ENCODE data around the gene ACTL6B.

Gene ACTL6B

DNA sequence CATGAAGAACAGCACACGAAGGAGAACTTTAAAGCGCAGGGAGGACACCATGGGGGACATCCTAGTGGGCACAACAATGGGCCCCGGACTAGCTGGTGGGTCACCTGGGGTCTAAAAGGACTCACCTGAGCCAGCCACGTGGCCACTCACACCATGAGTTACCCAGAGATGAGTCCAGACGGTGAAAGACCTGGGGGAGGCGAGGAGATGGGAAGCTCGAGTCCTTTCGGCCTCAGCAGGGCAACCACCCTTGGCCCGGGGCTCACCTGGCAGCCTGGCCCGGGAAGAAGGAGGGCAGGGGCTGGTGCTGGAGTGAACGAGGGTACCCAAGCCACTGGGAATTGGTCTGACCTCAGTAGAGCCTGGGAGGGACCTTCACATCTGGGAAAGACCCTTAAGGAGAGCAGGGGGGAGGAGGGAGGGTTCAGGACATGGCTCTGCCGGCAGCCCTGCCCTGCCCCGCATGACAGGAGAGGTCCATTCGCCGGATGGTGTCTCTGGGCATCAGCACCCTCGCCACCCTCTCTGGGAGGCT, 32.1 kb upstream of the ACTL6B start:
- H3K27me3 ChIP-seq (ENCODE audit: insufficient read depth, low read length, poor library complexity), result no peaks in the 10 kb centered on the region

DNA sequence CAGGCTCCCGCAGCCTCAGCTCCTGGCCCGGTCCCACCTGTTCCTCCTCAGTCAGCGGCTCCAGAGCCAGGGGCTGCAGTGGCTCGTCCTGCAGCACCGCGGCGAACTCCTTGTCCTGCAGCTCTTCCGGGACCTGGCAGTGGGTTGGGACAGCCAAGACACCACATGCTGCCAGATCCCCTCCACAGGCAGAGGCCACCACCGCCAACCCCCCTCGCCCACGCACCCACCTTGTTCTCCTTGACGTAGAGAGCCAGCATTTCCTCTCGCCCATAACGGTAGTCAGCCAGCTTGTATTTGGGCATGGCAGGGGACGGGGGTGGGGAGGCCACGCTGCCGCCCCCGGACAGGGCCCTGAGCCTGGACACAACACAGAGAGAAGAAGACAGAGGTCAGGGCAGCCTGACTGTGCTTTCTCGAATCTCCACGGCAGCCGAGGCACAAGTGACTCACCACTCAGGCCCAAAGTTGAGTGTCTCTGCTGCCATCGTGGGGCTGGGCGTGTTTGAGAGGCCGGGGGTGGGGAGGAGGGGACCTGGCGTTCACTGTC, 31.6 kb upstream of the ACTL6B start:
- no peak overlapping the region for H3K4ac ChIP-seq (ENCODE audit: low read depth, low read length)
- H2AK5ac ChIP-seq (ENCODE audit: low read length), result no peak overlapping the region
- H4K8ac ChIP-seq (ENCODE audit: low read depth, low read length), result no peak overlapping the region
- H3K27ac ChIP-seq (ENCODE audit: low read depth, low read length), result no peak overlapping the region
- no peak overlapping the region for H3K18ac ChIP-seq (ENCODE audit: low read length)
- no peak overlapping the region for H3K4me3 ChIP-seq (ENCODE audit: low read length)
- no peak overlapping the region for H3K9ac ChIP-seq (ENCODE audit: low read length)
- no peak overlapping the region for H2BK5ac ChIP-seq (ENCODE audit: low read length)
- H3K4me2 ChIP-seq (ENCODE audit: low read length), result no peak overlapping the region
- H2BK15ac ChIP-seq (replicated peaks; ENCODE audit: low read depth), result no peak overlapping the region
- H4K5ac ChIP-seq (ENCODE audit: low read length), result no peak overlapping the region
- H3K4me1 ChIP-seq (ENCODE audit: control insufficient read depth, low read depth, low read length), result peaks cover 5% of the 10 kb centered on the region
- H3K79me1 ChIP-seq (ENCODE audit: low read length), result peaks cover 24% of the 10 kb centered on the region
- DNase-seq, result no peak
- H3K79me2 ChIP-seq (ENCODE audit: control insufficient read depth, insufficient read depth, low read length), result peaks cover 38% of the 10 kb centered on the region
- WGBS (ENCODE audit: extremely low coverage, insufficient coverage, low lambda C conversion rate), result no CpG with 5 or more reads among the region's 25 CpGs
- no peak overlapping the region for H3K23ac ChIP-seq (ENCODE audit: low read length)
- no peaks in the 10 kb centered on the region for H3K27me3 ChIP-seq (ENCODE audit: insufficient read depth, low read length, poor library complexity)
- no peak overlapping the region for H3K56ac ChIP-seq (ENCODE audit: low read length)
- peaks cover 13% of the 10 kb centered on the region for H3K36me3 ChIP-seq (ENCODE audit: control insufficient read depth, insufficient read depth, low read length)
- no peak overlapping the region for H2BK120ac ChIP-seq (ENCODE audit: low read depth, low read length)

More for the DNA sequence above, 32.1 kb upstream of the ACTL6B start:
- Histone ChIP-seq H2BK120ac (ENCODE audit: low read depth, low read length) (no peak overlapping the region), H3K4me1 (ENCODE audit: control insufficient read depth, low read depth, low read length) (peaks cover 7% of the 10 kb centered on the region), H4K5ac (ENCODE audit: low read length) (no peak overlapping the region), H4K8ac (ENCODE audit: low read depth, low read length) (no peak overlapping the region), H3K79me2 (ENCODE audit: control insufficient read depth, insufficient read depth, low read length) (peaks cover 43% of the 10 kb centered on the region), H3K23ac (ENCODE audit: low read length) (no peak overlapping the region), H3K9ac (ENCODE audit: low read length) (no peak overlapping the region), H2BK5ac (ENCODE audit: low read length) (no peak overlapping the region), H2BK15ac (replicated peaks; ENCODE audit: low read depth) (no peak overlapping the region), H3K36me3 (ENCODE audit: control insufficient read depth, insufficient read depth, low read length) (peaks cover 11% of the 10 kb centered on the region), H3K4ac (ENCODE audit: low read depth, low read length) (no peak overlapping the region), H3K4me3 (ENCODE audit: low read length) (no peak overlapping the region), H3K56ac (ENCODE audit: low read length) (no peak overlapping the region), H3K27ac (ENCODE audit: low read depth, low read length) (no peak overlapping the region), H3K18ac (ENCODE audit: low read length) (no peak overlapping the region), H2AK5ac (ENCODE audit: low read length) (no peak overlapping the region), H3K79me1 (ENCODE audit: low read length) (peaks cover 24% of the 10 kb centered on the region), H3K4me2 (ENCODE audit: low read length) (no peak overlapping the region)
- DNase-seq, result no peak
- no CpG with 5 or more reads among the region's 16 CpGs for WGBS (ENCODE audit: extremely low coverage, insufficient coverage, low lambda C conversion rate)

DNA sequence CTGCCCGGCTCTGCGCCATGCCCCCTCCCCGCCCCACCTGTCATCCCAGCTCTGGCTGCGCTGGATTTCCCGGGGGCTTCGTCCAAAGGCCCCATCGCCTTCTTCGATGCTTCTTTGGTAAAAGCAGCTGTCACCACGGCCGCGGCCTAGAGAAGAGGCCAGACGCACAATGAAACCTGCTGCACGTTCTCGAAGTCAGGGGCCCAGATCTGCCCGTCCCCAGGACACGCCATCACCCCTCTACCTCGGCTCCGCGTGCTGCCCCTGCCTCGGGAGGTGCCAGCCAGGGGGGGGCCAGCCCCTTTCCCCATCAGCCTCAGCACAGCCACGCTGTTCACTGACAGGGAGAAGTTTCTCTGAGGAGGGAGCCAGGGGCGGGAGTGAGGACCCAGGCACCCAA, 31.0 kb upstream of the ACTL6B start:
- H4K5ac ChIP-seq (ENCODE audit: low read length), result no peak overlapping the region
- H3K9ac ChIP-seq (ENCODE audit: low read length), result no peak overlapping the region
- no CpG with 5 or more reads among the region's 22 CpGs for WGBS (ENCODE audit: extremely low coverage, insufficient coverage, low lambda C conversion rate)
- H3K36me3 ChIP-seq (ENCODE audit: control insufficient read depth, insufficient read depth, low read length), result peaks cover 15% of the 10 kb centered on the region
- H3K18ac ChIP-seq (ENCODE audit: low read length), result no peak overlapping the region
- H3K79me2 ChIP-seq (ENCODE audit: control insufficient read depth, insufficient read depth, low read length), result peaks cover 32% of the 10 kb centered on the region
- no peak overlapping the region for H3K56ac ChIP-seq (ENCODE audit: low read length)
- no peak overlapping the region for H2BK15ac ChIP-seq (replicated peaks; ENCODE audit: low read depth)
- H3K4ac ChIP-seq (ENCODE audit: low read depth, low read length), result no peak overlapping the region
- H3K23ac ChIP-seq (ENCODE audit: low read length), result no peak overlapping the region
- H4K8ac ChIP-seq (ENCODE audit: low read depth, low read length), result no peak overlapping the region
- H3K27me3 ChIP-seq (ENCODE audit: insufficient read depth, low read length, poor library complexity), result no peaks in the 10 kb centered on the region
- no peak overlapping the region for H3K27ac ChIP-seq (ENCODE audit: low read depth, low read length)
- DNase-seq, result no peak
- H2AK5ac ChIP-seq (ENCODE audit: low read length), result no peak overlapping the region
- no peak overlapping the region for H2BK5ac ChIP-seq (ENCODE audit: low read length)
- H3K79me1 ChIP-seq (ENCODE audit: low read length), result peaks cover 20% of the 10 kb centered on the region
- no peak overlapping the region for H3K4me2 ChIP-seq (ENCODE audit: low read length)
- no peak overlapping the region for H3K4me3 ChIP-seq (ENCODE audit: low read length)
- H3K4me1 ChIP-seq (ENCODE audit: control insufficient read depth, low read depth, low read length), result peaks cover under 1% of the 10 kb centered on the region
- H2BK120ac ChIP-seq (ENCODE audit: low read depth, low read length), result no peak overlapping the region

DNA sequence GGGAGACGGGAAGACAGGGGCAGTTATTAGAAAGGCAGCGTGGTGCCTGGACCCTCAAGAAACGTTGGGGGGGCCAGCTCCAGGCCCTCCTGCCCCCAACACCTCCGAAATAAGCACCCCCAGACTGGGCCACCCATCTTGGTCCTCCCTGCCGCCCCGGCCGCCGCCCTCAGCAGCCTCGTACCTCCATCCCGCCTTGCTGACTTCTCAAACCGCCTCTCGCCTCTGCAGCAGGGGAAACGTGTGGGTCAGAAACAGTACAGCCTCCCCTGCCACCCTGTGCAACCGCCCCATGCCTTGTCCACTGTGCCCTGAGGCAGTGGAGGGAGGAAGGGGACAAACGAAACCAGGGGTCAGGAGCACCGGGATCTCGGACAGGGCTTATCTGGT, 30.6 kb upstream of the ACTL6B start:
- Histone ChIP-seq H3K4me2 (ENCODE audit: low read length) (no peak overlapping the region), H3K4me1 (ENCODE audit: control insufficient read depth, low read depth, low read length) (no peaks in the 10 kb centered on the region), H2BK15ac (replicated peaks; ENCODE audit: low read depth) (no peak overlapping the region), H2BK120ac (ENCODE audit: low read depth, low read length) (no peak overlapping the region), H2AK5ac (ENCODE audit: low read length) (no peak overlapping the region), H3K4me3 (ENCODE audit: low read length) (no peak overlapping the region), H2BK5ac (ENCODE audit: low read length) (no peak overlapping the region), H3K4ac (ENCODE audit: low read depth, low read length) (no peak overlapping the region), H3K27ac (ENCODE audit: low read depth, low read length) (no peak overlapping the region), H3K56ac (ENCODE audit: low read length) (no peak overlapping the region), H3K79me2 (ENCODE audit: control insufficient read depth, insufficient read depth, low read length) (peaks cover 28% of the 10 kb centered on the region), H3K27me3 (ENCODE audit: insufficient read depth, low read length, poor library complexity) (no peaks in the 10 kb centered on the region), H3K23ac (ENCODE audit: low read length) (no peak overlapping the region), H3K9ac (ENCODE audit: low read length) (no peak overlapping the region), H3K36me3 (ENCODE audit: control insufficient read depth, insufficient read depth, low read length) (peaks cover 15% of the 10 kb centered on the region), H3K18ac (ENCODE audit: low read length) (no peak overlapping the region), H4K5ac (ENCODE audit: low read length) (no peak overlapping the region), H3K79me1 (ENCODE audit: low read length) (peaks cover 17% of the 10 kb centered on the region), H4K8ac (ENCODE audit: low read depth, low read length) (no peak overlapping the region)
- no CpG with 5 or more reads among the region's 17 CpGs for WGBS (ENCODE audit: extremely low coverage, insufficient coverage, low lambda C conversion rate)
- DNase-seq, result no peak

DNA sequence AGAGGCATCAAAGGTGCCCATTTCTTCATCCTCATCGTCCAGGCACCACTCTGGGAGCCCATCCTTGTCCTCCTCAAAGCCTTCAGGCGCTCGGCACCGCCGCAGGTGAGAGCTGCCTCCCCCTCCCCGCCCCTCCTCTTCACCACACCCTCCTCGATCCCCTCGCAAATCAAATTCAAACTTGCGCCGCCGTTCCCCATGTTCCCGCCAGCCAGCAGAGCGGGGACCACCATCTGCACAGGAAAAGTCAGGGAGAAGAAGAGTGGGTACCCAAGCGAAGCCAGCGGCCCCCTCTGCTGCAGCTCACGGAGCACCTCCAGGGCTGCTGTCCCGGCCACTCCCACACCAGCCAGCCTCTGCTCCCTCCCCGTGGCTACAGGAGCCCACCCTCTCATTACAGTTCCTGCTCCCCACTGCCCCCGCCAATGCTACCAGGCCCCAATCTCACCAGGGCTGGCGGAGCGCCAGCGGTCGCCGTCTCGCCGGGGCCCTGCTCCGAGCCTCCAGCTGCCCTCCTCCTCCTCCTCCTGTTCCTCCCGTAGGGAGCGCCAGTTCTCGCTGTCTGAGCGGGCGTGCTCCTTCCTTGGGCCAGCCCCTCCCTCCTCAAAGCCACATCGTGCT, 30.1 kb upstream of the ACTL6B start:
- no peaks in the 10 kb centered on the region for H3K27me3 ChIP-seq (ENCODE audit: insufficient read depth, low read length, poor library complexity)
- no peak for DNase-seq
- H2BK120ac ChIP-seq (ENCODE audit: low read depth, low read length), result no peak overlapping the region
- H3K56ac ChIP-seq (ENCODE audit: low read length), result no peak overlapping the region
- no peaks in the 10 kb centered on the region for H3K4me1 ChIP-seq (ENCODE audit: control insufficient read depth, low read depth, low read length)
- no peak overlapping the region for H3K9ac ChIP-seq (ENCODE audit: low read length)
- no peak overlapping the region for H3K23ac ChIP-seq (ENCODE audit: low read length)
- H4K8ac ChIP-seq (ENCODE audit: low read depth, low read length), result no peak overlapping the region
- peaks cover 16% of the 10 kb centered on the region for H3K79me1 ChIP-seq (ENCODE audit: low read length)
- no peak overlapping the region for H4K5ac ChIP-seq (ENCODE audit: low read length)
- H3K18ac ChIP-seq (ENCODE audit: low read length), result no peak overlapping the region
- H2BK15ac ChIP-seq (replicated peaks; ENCODE audit: low read depth), result no peak overlapping the region
- WGBS (ENCODE audit: extremely low coverage, insufficient coverage, low lambda C conversion rate), result no CpG with 5 or more reads among the region's 33 CpGs
- H3K4ac ChIP-seq (ENCODE audit: low read depth, low read length), result no peak overlapping the region
- H3K79me2 ChIP-seq (ENCODE audit: control insufficient read depth, insufficient read depth, low read length), result peaks cover 26% of the 10 kb centered on the region
- H3K36me3 ChIP-seq (ENCODE audit: control insufficient read depth, insufficient read depth, low read length), result peaks cover 15% of the 10 kb centered on the region
- H2BK5ac ChIP-seq (ENCODE audit: low read length), result no peak overlapping the region
- H3K4me2 ChIP-seq (ENCODE audit: low read length), result no peak overlapping the region
- H3K4me3 ChIP-seq (ENCODE audit: low read length), result no peak overlapping the region
- H3K27ac ChIP-seq (ENCODE audit: low read depth, low read length), result no peak overlapping the region
- no peak overlapping the region for H2AK5ac ChIP-seq (ENCODE audit: low read length)

All from mesendoderm (in vitro differentiated cells).